Caco-2 (cell line): ENCODE measurements around the gene ARHGAP21. TPM values are rescaled to one million over a fixed set of nuclear protein-coding genes. Genes with fewer than 3 reads are reported as not detected.
"Not testable (repeated sequence)": the region's sequence is repeated elsewhere in the genome, so short reads cannot be mapped to it uniquely, and the experiment has no call there.

ENCODE experiments used
- BruUV-seq: library from RNA; stranded (reverse); fragments of 400-500 nt; replicated peaks from 2 replicates; lab custom pipeline; 2021; lab: Mats Ljungman, UMichigan
- CTCF ChIA-PET: fragments of 300-600 bp; sonication (Branson Sonifier 250); formaldehyde crosslinking; loops from one replicate; lab custom pipeline; 2022; ENCODE audit warnings: antibody characterized with exemption; lab: Charles Lee
- POLR2A ChIA-PET: fragments of 300-600 bp; sonication (Branson Sonifier 250); formaldehyde crosslinking; loops from one replicate; lab custom pipeline; 2022; ENCODE audit warnings: antibody characterized with exemption; lab: Charles Lee
- DNase-seq, 2 experiments: peaks; one replicate each; pipeline versions ENCODE4 v3.0.0 to v3.0.0-alpha.2; 2020 to 2022
- H3K27me3 ChIP-seq: replicated peaks from 2 replicates; pipeline ENCODE4 v1.6.0; 2011; ENCODE audit warnings: low read length; ENCODE audit not compliant: control insufficient read depth, insufficient read depth
- H3K36me3 ChIP-seq: 2 replicates; pipeline ENCODE4 v1.5.1; 2011; ENCODE audit warnings: low read length; ENCODE audit not compliant: control insufficient read depth, insufficient read depth
- H3K4me1 ChIP-seq: fragments of 250-450 bp; sonication (Bioruptor Pico); 2 replicates; pipeline ENCODE4 v1.5.1; 2020; ENCODE audit warnings: mild to moderate bottlenecking
- H3K4me3 ChIP-seq: 2 replicates; pipeline ENCODE4 v1.5.1; 2011; ENCODE audit warnings: low read depth, mild to moderate bottlenecking, control low read depth, low read length
- H3K9me3 ChIP-seq: fragments of 250-450 bp; sonication (Bioruptor Pico); 2 replicates; pipeline ENCODE4 v1.5.1; 2020; ENCODE audit warnings: mild to moderate bottlenecking, moderate library complexity
- H3K27ac Mint-ChIP-seq: one replicate; pipeline ENCODE4 v1.8.0; 2022; ENCODE audit warnings: mixed read lengths; ENCODE audit not compliant: unreplicated experiment
- H3K27me3 Mint-ChIP-seq: one replicate; pipeline ENCODE4 v1.8.0; 2022; ENCODE audit warnings: mixed read lengths; ENCODE audit not compliant: insufficient read depth, unreplicated experiment
- H3K36me3 Mint-ChIP-seq: one replicate; pipeline ENCODE4 v1.8.0; 2022; ENCODE audit warnings: mild to moderate bottlenecking, mixed read lengths; ENCODE audit not compliant: insufficient read depth, unreplicated experiment
- H3K4me1 Mint-ChIP-seq: one replicate; pipeline ENCODE4 v1.8.0; 2022; ENCODE audit warnings: low read depth, mixed read lengths; ENCODE audit not compliant: unreplicated experiment
- H3K4me3 Mint-ChIP-seq: one replicate; pipeline ENCODE4 v1.8.0; 2022; ENCODE audit warnings: mild to moderate bottlenecking, moderate library complexity, mixed read lengths; ENCODE audit not compliant: unreplicated experiment
- H3K9me3 Mint-ChIP-seq: one replicate; pipeline ENCODE4 v1.8.0; 2022; ENCODE audit warnings: mixed read lengths; ENCODE audit not compliant: unreplicated experiment
- intact Hi-C: fragments of 100-400 bp; cut with micrococcal nuclease; formaldehyde crosslinking; loops from one replicate; pipeline ENCODE4 v1.10.0; 2022; ENCODE audit not compliant: unreplicated experiment
- total RNA-seq: library from RNA; stranded (reverse); gene quantifications from 2 replicates; pipeline ENCODE4 v1.2.3, GENCODE V29; 2022
- TF ChIP-seq, protein P1 (sequence below), 2 experiments: fragments of 200-600 bp in 1 of 2; IDR thresholded peaks; 1 replicate in 1 of 2; 2 replicates in 1 of 2; pipeline versions ENCODE4 v1.5.1 to v1.8.0; 2011 to 2022; ENCODE audit warnings: antibody characterized with exemption in 1 of 2, control low read depth in 1 of 2, inconsistent platforms in 1 of 2, low read depth in 1 of 2, low read length in 1 of 2, mild to moderate bottlenecking in 1 of 2, moderate library complexity in 1 of 2; ENCODE audit not compliant: insufficient read depth in 1 of 2, severe bottlenecking in 1 of 2, unreplicated experiment in 1 of 2

The ARHGAP21 gene
- total RNA-seq, 1 experiment from 2014 or later: 99.1 TPM

DNA sequence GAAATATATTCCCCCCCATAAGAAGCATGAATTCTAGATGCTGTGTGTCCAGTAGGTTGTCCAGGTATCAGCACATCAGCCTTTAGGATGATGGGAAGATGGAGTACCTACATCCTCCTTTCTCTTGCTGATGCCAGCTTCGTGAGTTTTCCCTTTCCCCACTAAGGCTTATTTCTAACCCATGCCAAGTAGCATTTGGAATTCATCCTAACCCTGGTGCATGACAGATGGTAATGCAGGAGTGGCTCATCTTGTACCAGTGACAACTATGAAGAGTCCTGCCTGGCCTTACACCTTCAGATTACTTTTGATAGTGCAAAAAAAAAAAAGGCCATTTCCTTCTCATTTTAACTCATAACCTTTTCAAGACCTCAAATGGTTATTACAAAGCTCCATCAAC, 58.7 kb downstream of the ARHGAP21 start:
- Mint-ChIP-seq H3K4me3 (no peak overlapping the region), H3K36me3 (peaks cover 14% of the 10 kb centered on the region), H3K27me3 (no peaks in the 10 kb centered on the region), H3K27ac (no peak overlapping the region), H3K4me1 (no peaks in the 10 kb centered on the region), H3K9me3 (no peaks in the 10 kb centered on the region)
- intact Hi-C loops: no loop called here
- no peaks in the 10 kb centered on the region for H3K27me3 ChIP-seq
- H3K4me1 ChIP-seq: no peaks in the 10 kb centered on the region
- DNase-seq: no peak
- H3K4me3 ChIP-seq: no peak overlapping the region
- CTCF ChIA-PET: no interaction called here
- no TSS peak for BruUV-seq
- H3K9me3 ChIP-seq: no peaks in the 10 kb centered on the region
- POLR2A ChIA-PET: no interaction called here
- H3K36me3 ChIP-seq: no peaks in the 10 kb centered on the region
- TF ChIP-seq, protein P1, sequence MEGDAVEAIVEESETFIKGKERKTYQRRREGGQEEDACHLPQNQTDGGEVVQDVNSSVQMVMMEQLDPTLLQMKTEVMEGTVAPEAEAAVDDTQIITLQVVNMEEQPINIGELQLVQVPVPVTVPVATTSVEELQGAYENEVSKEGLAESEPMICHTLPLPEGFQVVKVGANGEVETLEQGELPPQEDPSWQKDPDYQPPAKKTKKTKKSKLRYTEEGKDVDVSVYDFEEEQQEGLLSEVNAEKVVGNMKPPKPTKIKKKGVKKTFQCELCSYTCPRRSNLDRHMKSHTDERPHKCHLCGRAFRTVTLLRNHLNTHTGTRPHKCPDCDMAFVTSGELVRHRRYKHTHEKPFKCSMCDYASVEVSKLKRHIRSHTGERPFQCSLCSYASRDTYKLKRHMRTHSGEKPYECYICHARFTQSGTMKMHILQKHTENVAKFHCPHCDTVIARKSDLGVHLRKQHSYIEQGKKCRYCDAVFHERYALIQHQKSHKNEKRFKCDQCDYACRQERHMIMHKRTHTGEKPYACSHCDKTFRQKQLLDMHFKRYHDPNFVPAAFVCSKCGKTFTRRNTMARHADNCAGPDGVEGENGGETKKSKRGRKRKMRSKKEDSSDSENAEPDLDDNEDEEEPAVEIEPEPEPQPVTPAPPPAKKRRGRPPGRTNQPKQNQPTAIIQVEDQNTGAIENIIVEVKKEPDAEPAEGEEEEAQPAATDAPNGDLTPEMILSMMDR (IDR thresholded peaks at IDR 0.05; ENCODE audit: insufficient read depth in 1 of 2, low read depth in 1 of 2, low read length in 1 of 2, severe bottlenecking in 1 of 2, unreplicated experiment in 1 of 2): no peak

DNA sequence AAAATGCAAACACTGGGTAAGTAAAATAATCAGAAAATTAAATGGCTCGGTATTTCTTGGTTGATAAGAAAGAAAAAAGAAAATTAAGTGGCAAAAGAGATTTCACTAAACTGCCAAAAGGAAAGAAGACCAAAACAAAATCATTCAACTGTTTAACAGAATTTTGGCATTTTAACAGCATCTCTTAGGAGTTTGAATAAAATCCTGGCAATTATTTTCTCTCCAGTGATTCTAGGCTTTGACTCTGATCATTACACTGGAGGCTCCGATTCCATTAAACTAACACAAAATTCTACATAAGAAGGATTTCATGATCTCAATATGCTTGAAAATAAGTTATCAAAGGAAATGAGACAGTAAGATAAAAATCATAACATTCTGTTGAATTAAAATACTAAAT, 62.3 kb downstream of the ARHGAP21 start:
- intact Hi-C loops: no loop called here
- no peaks in the 10 kb centered on the region for H3K4me1 Mint-ChIP-seq
- Histone ChIP-seq H3K4me3 (no peak overlapping the region), H3K4me1 (no peaks in the 10 kb centered on the region), H3K36me3 (no peaks in the 10 kb centered on the region), H3K27me3 (no peaks in the 10 kb centered on the region), H3K9me3 (no peaks in the 10 kb centered on the region)
- no peak overlapping the region for H3K27ac Mint-ChIP-seq
- H3K27me3 Mint-ChIP-seq: no peaks in the 10 kb centered on the region
- TF ChIP-seq, protein P1 (IDR thresholded peaks at IDR 0.05; ENCODE audit: insufficient read depth in 1 of 2, low read depth in 1 of 2, low read length in 1 of 2, severe bottlenecking in 1 of 2, unreplicated experiment in 1 of 2): no peak
- no peaks in the 10 kb centered on the region for H3K9me3 Mint-ChIP-seq
- ChIA-PET CTCF (no interaction called here), POLR2A (no interaction called here)
- no TSS peak for BruUV-seq
- DNase-seq: no peak
- peaks cover 28% of the 10 kb centered on the region for H3K36me3 Mint-ChIP-seq
- no peak overlapping the region for H3K4me3 Mint-ChIP-seq

DNA sequence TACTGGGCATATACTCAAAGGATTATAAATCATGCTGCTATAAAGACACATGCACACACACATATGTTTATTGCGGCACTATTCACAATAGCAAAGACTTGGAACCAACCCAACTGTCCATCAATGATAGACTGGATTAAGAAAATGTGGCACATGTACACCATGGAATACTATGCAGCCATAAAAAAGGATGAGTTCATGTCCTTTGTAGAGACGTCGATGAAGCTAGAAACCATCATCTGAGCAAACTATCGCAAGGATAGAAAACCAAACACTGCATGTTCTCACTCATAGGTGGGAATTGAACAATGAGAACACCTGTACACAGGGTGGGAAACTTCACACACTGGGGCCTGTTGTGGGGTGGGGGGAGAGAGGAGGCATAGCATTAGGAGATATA, 65.4 kb downstream of the ARHGAP21 start:
- H3K36me3 ChIP-seq, H3K27ac Mint-ChIP-seq, H3K27me3 ChIP-seq, H3K9me3 Mint-ChIP-seq, H3K4me1 ChIP-seq, intact Hi-C loops, DNase-seq, H3K4me1 Mint-ChIP-seq, H3K4me3 Mint-ChIP-seq, H3K27me3 Mint-ChIP-seq, POLR2A ChIA-PET, H3K9me3 ChIP-seq, BruUV-seq, CTCF ChIA-PET, H3K4me3 ChIP-seq: not testable (repeated sequence)
- peaks cover 35% of the 10 kb centered on the region for H3K36me3 Mint-ChIP-seq

DNA sequence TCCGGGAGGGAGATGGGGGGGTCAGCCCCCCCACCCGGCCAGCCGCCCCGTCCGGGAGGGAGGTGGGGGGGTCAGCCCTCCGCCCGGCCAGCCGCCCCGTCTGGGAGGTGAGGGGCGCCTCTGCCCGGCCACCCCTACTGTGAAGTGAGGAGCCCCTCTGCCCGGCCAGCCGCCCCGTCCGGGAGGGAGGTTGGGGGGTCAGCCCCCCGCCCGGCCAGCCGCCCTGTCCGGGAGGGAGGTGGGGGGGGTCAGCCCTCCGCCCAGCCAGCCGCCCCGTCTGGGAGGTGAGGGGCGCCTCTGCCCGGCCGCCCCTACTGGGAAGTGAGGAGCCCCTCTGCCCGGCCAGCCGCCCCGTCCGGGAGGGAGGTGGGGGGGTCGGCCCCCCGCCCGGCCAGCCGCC, 67.4 kb downstream of the ARHGAP21 start:
- CTCF ChIA-PET, H3K4me3 Mint-ChIP-seq, H3K4me1 ChIP-seq, H3K27ac Mint-ChIP-seq, H3K27me3 Mint-ChIP-seq, intact Hi-C loops, BruUV-seq, H3K4me1 Mint-ChIP-seq, POLR2A ChIA-PET, H3K9me3 ChIP-seq, H3K36me3 ChIP-seq, H3K9me3 Mint-ChIP-seq, H3K4me3 ChIP-seq, DNase-seq, H3K27me3 ChIP-seq: not testable (repeated sequence)
- H3K36me3 Mint-ChIP-seq: peaks cover 35% of the 10 kb centered on the region
